ENCODE measurements around the gene FYCO1. TPM values are rescaled to one million over a fixed set of nuclear protein-coding genes. Genes with fewer than 3 reads are reported as not detected.

The FYCO1 gene
- total and polyA plus RNA-seq, 2 experiments from 2014 or later: 8.1 to 27.5 TPM

DNA sequence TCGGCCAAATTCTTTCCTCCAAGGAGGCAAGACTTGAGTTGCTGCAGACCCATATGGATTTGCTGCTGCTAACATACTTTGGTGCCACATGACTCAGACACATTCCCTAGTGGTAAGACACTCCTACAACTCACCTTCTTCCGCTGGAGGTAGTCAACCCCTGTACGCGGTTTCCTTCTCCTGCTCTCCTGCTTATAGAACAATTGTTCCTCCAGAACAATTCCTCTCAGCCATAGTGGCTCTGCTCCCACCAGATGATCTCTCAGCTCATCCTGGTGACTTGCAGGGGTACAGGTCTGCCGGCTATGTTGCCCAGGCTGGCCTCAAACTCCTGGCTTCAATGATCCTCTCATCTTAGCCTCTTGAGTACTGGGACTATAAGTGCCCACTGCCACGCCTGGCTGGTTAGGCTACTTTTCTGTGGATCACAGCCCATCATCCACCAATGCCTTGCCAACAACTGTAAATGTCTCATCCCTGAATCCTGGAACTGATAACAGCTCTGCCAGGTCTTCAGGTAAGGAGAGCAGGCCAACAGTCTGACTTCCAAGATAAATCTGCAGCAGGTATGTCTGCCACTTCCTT, 54.8 kb downstream of the FYCO1 start:
- H3K27ac ChIP-seq: no peak overlapping the region
- DNase-seq (ENCODE audit: low read depth in 1 of 2, low spot score in 1 of 2): no peak
- TF ChIP-seq, protein P1, sequence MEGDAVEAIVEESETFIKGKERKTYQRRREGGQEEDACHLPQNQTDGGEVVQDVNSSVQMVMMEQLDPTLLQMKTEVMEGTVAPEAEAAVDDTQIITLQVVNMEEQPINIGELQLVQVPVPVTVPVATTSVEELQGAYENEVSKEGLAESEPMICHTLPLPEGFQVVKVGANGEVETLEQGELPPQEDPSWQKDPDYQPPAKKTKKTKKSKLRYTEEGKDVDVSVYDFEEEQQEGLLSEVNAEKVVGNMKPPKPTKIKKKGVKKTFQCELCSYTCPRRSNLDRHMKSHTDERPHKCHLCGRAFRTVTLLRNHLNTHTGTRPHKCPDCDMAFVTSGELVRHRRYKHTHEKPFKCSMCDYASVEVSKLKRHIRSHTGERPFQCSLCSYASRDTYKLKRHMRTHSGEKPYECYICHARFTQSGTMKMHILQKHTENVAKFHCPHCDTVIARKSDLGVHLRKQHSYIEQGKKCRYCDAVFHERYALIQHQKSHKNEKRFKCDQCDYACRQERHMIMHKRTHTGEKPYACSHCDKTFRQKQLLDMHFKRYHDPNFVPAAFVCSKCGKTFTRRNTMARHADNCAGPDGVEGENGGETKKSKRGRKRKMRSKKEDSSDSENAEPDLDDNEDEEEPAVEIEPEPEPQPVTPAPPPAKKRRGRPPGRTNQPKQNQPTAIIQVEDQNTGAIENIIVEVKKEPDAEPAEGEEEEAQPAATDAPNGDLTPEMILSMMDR (IDR thresholded peaks at IDR 0.05; ENCODE audit: low read depth, low read length): no peak

DNA sequence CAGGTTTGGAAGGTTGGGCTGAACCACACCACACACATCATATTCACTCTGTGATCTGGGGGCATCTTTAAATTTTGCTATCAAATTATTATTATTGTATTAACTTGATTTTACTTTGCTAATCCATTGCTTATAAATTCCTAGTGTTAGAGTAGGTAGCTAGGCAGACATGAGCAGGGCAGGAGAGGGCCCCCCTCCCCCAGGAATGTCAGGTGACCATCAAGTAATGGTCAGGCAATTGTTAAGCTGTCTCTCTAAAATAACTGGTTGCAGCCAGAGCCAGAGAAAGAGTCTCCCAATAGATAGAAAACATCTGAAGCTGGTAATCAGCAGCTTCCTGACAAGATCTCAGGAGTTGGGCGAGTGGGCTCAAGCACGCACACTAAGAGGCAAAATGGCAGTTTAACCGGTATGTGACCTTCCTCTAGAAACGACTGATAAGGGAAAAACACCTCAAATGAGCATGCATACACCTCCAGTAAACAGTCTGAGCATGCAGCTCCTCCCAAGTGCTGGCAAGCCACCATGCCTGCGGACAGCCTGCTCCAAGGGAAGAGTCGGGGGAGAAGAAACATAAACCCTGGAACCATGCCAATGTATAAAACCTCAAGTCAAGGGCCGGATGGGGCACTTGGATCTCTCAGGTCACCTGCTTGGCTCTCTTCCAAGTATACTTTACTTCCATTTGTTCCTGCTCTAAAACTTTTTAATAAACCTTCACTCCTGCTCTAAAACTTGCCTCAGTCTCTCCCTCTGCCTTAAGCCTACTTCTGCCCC, 55.4 kb downstream of the FYCO1 start:
- H3K4me1 ChIP-seq (ENCODE audit: low read depth): peaks cover 23% of the 10 kb centered on the region
- no peaks in the 10 kb centered on the region for H3K36me3 ChIP-seq
- no peak overlapping the region for H3K4me3 ChIP-seq
- H3K27ac ChIP-seq: peak overlapping the region; percentile 25
- H3K9me3 ChIP-seq (ENCODE audit: low read depth): no peaks in the 10 kb centered on the region
- no peak for DNase-seq (ENCODE audit: low read depth in 1 of 2, low spot score in 1 of 2)
- TF ChIP-seq, protein P1 (IDR thresholded peaks at IDR 0.05; ENCODE audit: low read depth, low read length): no peak
- H3K27me3 ChIP-seq: no peaks in the 10 kb centered on the region

More for the DNA sequence above, 54.8 kb downstream of the FYCO1 start:
- Histone ChIP-seq H3K36me3 (no peaks in the 10 kb centered on the region), H3K9me3 (ENCODE audit: low read depth) (no peaks in the 10 kb centered on the region), H3K27me3 (no peaks in the 10 kb centered on the region), H3K4me3 (no peak overlapping the region), H3K4me1 (ENCODE audit: low read depth) (peaks cover 23% of the 10 kb centered on the region)

DNA sequence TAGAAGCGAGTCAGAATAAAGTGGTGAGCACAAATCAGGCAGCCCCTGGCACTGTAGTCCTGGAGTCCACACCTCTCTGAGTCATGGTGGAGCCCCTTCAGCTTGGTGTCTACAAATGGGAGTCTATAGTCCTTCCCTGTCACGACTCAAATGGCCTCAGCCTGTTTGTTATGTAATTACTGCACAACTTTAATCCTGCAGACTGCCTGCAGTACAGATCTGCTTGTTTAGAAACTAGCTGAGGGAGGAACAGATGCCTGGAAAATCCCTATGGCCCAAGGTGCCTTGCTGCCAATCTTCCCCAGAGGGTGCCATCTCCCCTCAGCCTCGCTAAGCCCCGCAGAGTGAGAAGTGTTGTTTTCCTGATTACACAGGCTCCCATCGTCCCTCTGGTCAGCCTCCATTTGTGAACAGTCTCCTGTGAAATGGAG, 56.3 kb downstream of the FYCO1 start:
- H3K27me3 ChIP-seq: no peaks in the 10 kb centered on the region
- H3K27ac ChIP-seq: peak overlapping the region; percentile 25
- no peaks in the 10 kb centered on the region for H3K36me3 ChIP-seq
- H3K9me3 ChIP-seq (ENCODE audit: low read depth): no peaks in the 10 kb centered on the region
- TF ChIP-seq, protein P1 (IDR thresholded peaks at IDR 0.05; ENCODE audit: low read depth, low read length): no peak
- no peak overlapping the region for H3K4me3 ChIP-seq
- H3K4me1 ChIP-seq (ENCODE audit: low read depth): peaks cover 23% of the 10 kb centered on the region
- no peak for DNase-seq (ENCODE audit: low read depth in 1 of 2, low spot score in 1 of 2)

DNA sequence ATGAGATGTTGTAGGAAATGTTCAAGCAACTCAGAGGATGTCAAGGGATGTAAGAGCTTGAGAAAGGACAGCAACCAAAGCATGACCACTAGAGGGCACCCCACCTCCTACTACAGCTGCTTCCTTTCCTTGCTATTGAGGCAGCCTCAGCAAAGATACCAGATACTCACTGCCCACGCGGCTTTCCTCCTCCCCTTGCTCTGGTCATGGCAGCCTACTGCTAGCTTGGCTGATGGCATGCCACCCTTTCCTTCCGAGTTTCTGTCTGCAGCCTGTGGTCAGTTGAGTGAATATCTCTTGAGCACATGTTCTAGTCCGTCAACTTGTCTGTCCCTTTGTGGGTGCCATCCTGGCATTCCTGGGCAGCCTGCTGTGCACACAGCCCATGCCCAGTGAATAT, 56.8 kb downstream of the FYCO1 start:
- peaks cover 27% of the 10 kb centered on the region for H3K4me1 ChIP-seq (ENCODE audit: low read depth)
- no peak overlapping the region for H3K27ac ChIP-seq
- DNase-seq (ENCODE audit: low read depth in 1 of 2, low spot score in 1 of 2): peak; percentile 89 to 95
- no peaks in the 10 kb centered on the region for H3K27me3 ChIP-seq
- TF ChIP-seq, protein P1 (IDR thresholded peaks at IDR 0.05; ENCODE audit: low read depth, low read length): peak; percentile 91
- no peak overlapping the region for H3K4me3 ChIP-seq
- no peaks in the 10 kb centered on the region for H3K9me3 ChIP-seq (ENCODE audit: low read depth)
- H3K36me3 ChIP-seq: no peaks in the 10 kb centered on the region

DNA sequence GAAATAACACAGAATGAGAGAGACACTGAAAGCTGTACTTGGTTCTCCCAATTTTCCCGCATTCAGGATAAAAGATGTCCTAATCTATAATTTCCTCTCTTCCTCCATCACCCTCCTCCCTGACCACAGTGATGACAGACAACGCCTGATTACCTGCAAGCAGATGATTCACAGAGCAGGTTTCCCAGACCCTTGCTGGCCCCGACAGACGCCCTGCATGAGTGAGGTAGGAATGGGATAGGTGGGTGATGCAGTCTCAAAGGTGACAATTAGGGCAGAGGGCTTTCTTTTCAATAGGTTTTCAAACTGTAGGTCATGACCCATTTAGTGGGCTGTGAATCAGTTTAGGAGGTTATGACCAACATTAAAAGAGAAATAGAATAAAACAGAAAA, 57.6 kb downstream of the FYCO1 start:
- Histone ChIP-seq H3K4me1 (ENCODE audit: low read depth) (peaks cover 35% of the 10 kb centered on the region), H3K27ac (no peak overlapping the region), H3K27me3 (no peaks in the 10 kb centered on the region), H3K9me3 (ENCODE audit: low read depth) (no peaks in the 10 kb centered on the region), H3K4me3 (no peak overlapping the region), H3K36me3 (no peaks in the 10 kb centered on the region)
- TF ChIP-seq, protein P1 (IDR thresholded peaks at IDR 0.05; ENCODE audit: low read depth, low read length): no peak
- no peak for DNase-seq (ENCODE audit: low read depth in 1 of 2, low spot score in 1 of 2)

Data from cardiac muscle cell (in vitro differentiated cells and primary cell).